Effector memory CD4-positive, alpha-beta T cell (primary cell): ENCODE measurements around the gene ATXN7L1.

Source experiments
- DNase-seq, 3 donors: peaks; one replicate each; pipeline ENCODE4 v3.0.0-alpha.2; 2020
- H3K27ac ChIP-seq: 2 replicates; pipeline ENCODE4 v1.7.0; 2013; ENCODE audit warnings: mild to moderate bottlenecking, low read length, moderate library complexity; ENCODE audit not compliant: insufficient read depth, poor library complexity, severe bottlenecking
- H3K27me3 ChIP-seq: replicated peaks from 2 replicates; pipeline ENCODE4 v1.7.0; 2013; ENCODE audit warnings: mild to moderate bottlenecking, low read length; ENCODE audit not compliant: insufficient read depth, control insufficient read depth, poor library complexity, severe bottlenecking
- H3K36me3 ChIP-seq: 2 replicates; pipeline ENCODE4 v1.7.0; 2013; ENCODE audit warnings: mild to moderate bottlenecking, low read length, moderate library complexity; ENCODE audit not compliant: control insufficient read depth, insufficient read depth
- H3K4me1 ChIP-seq: 2 replicates; pipeline ENCODE4 v1.7.0; 2013; ENCODE audit warnings: low read length, mild to moderate bottlenecking; ENCODE audit not compliant: control insufficient read depth, insufficient read depth, poor library complexity, severe bottlenecking
- H3K4me3 ChIP-seq: 2 replicates; pipeline ENCODE4 v1.7.0; 2013; ENCODE audit warnings: low read length, low read depth, mild to moderate bottlenecking; ENCODE audit not compliant: insufficient read depth, poor library complexity, severe bottlenecking
- H3K9me3 ChIP-seq: 2 replicates; pipeline ENCODE4 v1.7.0; 2013; ENCODE audit warnings: mild to moderate bottlenecking, low read length, moderate library complexity; ENCODE audit not compliant: control insufficient read depth
- total RNA-seq, 3 donors: gene quantifications; one replicate each; lab custom pipeline; 2026; lab: John Stamatoyannopoulos, UW

The ATXN7L1 gene, protein sequence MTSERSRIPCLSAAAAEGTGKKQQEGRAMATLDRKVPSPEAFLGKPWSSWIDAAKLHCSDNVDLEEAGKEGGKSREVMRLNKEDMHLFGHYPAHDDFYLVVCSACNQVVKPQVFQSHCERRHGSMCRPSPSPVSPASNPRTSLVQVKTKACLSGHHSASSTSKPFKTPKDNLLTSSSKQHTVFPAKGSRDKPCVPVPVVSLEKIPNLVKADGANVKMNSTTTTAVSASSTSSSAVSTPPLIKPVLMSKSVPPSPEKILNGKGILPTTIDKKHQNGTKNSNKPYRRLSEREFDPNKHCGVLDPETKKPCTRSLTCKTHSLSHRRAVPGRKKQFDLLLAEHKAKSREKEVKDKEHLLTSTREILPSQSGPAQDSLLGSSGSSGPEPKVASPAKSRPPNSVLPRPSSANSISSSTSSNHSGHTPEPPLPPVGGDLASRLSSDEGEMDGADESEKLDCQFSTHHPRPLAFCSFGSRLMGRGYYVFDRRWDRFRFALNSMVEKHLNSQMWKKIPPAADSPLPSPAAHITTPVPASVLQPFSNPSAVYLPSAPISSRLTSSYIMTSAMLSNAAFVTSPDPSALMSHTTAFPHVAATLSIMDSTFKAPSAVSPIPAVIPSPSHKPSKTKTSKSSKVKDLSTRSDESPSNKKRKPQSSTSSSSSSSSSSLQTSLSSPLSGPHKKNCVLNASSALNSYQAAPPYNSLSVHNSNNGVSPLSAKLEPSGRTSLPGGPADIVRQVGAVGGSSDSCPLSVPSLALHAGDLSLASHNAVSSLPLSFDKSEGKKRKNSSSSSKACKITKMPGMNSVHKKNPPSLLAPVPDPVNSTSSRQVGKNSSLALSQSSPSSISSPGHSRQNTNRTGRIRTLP
- total RNA-seq: 34.6 to 48.6 (median 37.0) reads per million in 3 donors

DNA sequence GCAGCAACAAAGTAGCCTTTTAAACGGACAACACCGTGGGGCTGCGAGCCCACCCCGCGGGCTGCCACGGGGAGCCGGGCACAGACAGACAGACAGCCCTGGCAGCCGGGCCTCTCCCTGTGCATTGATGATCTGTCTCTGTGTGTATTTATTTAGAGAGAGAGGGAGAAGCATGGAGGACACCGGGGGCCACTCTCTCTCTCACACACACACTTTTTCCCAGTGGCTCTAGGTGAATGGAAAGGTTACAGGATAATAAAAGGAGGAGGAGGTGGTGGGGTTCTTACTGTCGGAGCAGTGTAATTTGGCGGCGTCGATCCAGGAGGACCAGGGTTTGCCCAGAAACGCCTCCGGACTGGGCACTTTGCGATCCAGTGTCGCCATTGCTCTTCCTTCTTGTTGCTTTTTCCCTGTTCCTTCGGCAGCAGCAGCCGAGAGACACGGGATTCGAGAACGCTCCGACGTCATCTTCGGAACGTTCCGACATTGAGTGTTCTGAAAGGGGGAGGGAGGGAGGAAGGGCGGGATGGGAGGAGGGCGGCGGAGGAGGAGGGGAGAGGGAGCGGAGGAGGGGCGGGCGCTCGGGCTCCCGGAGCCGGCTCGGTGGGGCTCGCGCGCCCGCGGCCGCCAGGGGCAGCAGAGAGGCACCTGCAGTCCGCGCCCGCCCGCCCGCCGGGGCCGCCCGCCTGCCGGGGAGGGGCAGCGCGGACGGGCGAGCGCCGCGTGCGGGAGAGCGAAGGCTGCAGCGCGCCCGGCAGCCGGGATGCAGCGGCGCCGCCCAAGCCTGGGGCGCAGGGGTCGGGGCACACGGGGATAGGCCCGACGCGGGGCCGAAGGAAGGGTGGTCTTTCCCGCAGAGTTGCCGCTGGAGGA, at the start of gene ATXN7L1:
TSS of gene ATXN7L1 (minus strand) at position 509 of the 873 bp plus-strand sequence. CDS start at position 468, 41 bp downstream.
- H3K9me3 ChIP-seq: no peaks in the 10 kb centered on the region
- peak within 1 kb of the TSS; percentile 77 for H3K4me3 ChIP-seq
- H3K27ac ChIP-seq: peak within 1 kb of the TSS; percentile 78
- no peaks in the 10 kb centered on the region for H3K27me3 ChIP-seq
- no peaks in the 10 kb centered on the region for H3K36me3 ChIP-seq
- peaks cover 9% of the 10 kb centered on the region for H3K4me1 ChIP-seq
- DNase-seq: peak; percentile 82 to 88 (median 82)

DNA sequence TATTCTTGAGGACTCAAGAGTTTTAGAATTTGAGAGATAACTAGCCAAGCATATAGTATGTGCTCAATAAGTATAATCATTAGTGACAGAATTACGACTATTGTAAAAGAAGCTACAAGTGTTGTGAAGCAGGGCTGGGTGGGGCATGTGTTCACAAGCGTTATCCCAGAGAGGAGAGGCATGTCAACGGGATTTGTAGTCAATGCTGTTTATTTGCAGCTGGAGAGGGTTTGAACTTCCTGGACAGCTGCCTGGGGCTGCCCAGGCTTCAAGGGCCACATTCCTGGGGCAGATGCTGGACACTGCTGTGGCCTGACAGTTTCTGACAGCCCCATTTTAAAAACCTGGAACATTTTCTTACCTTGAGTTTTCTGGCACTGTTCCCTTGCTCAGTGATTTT, 49.7 kb upstream of the ATXN7L1 start:
- Histone ChIP-seq H3K27ac (no peak overlapping the region), H3K4me1 (peaks cover 7% of the 10 kb centered on the region), H3K4me3 (no peak overlapping the region), H3K9me3 (no peaks in the 10 kb centered on the region), H3K36me3 (no peaks in the 10 kb centered on the region), H3K27me3 (no peaks in the 10 kb centered on the region)
- DNase-seq: no peak

DNA sequence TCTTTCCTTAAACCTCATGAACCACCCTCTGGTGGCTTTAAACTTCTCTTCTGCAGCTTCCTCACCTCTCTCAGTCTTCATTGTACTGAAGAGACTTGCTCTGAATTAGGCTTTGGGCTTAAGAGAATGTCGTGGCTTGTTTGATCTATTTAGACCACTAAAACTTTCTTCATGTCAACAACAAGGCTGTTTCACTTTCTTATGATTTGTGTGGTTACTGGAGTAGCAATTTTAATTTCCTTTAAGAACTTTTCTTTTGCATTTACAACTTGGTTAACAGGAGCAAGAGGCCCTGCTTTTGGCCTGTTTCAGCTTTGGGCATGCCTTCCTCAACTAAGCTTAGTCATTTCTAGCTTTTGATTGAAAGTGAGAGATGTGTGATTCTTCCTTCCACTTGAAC, 48.5 kb upstream of the ATXN7L1 start:
- Histone ChIP-seq H3K27ac (peak overlapping the region; percentile 28), H3K4me1 (peaks cover 7% of the 10 kb centered on the region), H3K27me3 (no peaks in the 10 kb centered on the region), H3K36me3 (no peaks in the 10 kb centered on the region), H3K4me3 (no peak overlapping the region), H3K9me3 (no peaks in the 10 kb centered on the region)
- no peak for DNase-seq

DNA sequence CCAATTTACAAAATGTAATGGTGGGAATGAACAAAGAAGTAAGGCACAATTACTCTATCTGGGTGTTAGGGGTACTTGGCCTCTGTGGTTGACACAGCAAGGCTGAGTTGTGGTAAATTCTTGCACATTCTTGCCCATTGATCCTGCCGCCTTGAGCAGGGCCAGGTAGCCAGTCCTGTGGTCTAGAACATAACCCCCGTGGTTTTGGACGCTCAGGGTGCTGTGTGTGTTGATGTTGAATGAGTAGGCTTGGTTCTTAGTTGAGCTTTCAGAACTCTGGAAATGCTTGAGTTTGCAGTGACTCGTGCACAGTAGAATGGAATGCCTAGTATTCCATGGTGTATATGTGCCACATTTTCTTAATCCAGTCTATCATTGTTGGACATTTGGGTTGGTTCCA, 44.4 kb upstream of the ATXN7L1 start:
- no peak for DNase-seq

DNA sequence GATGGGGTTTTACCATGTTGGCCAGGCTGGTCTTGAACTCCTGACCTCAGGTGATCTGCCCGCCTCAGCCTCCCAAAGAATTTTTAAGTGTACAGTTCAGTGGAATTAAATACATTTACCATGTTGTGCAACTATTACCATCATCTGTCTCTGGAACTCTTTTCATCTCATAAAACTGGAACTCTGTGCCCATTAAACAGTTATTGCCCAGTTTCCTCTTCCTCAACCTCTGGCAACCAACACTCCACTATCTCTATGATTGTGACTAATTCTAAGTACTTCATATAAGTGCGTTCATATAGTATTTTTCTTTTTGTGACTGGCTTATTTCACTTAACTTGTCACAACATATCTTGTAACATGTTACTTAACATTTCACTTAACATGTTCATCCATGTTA, 41.3 kb upstream of the ATXN7L1 start:
- H3K27me3 ChIP-seq: no peaks in the 10 kb centered on the region
- H3K9me3 ChIP-seq: no peaks in the 10 kb centered on the region
- no peak overlapping the region for H3K27ac ChIP-seq
- DNase-seq: no peak
- H3K4me1 ChIP-seq: no peaks in the 10 kb centered on the region
- no peaks in the 10 kb centered on the region for H3K36me3 ChIP-seq
- no peak overlapping the region for H3K4me3 ChIP-seq

More for the DNA sequence above, 44.4 kb upstream of the ATXN7L1 start:
- no peaks in the 10 kb centered on the region for H3K9me3 ChIP-seq
- H3K36me3 ChIP-seq: no peaks in the 10 kb centered on the region
- H3K27me3 ChIP-seq: no peaks in the 10 kb centered on the region
- H3K4me1 ChIP-seq: peaks cover 7% of the 10 kb centered on the region
- H3K4me3 ChIP-seq: no peak overlapping the region
- H3K27ac ChIP-seq: no peak overlapping the region

DNA sequence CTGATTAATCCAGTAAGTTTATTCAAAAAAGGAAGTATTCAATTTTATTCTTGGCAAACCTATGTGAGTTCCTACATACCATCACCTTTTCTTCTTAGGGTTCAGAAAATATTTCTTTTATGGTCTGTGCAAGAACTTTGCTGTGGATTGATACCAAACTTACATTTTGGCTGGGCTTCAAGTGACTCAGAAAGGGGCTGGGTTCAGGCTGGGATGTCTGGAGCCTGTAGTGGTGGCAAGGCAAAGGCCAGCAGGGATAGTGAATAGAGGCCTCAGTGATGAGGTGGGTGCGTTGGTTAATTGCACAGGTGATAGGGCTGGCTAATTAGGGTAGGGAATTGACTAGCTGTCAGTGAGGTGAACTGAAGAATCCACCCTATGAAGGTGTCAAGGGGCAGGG, 40.2 kb upstream of the ATXN7L1 start:
- Histone ChIP-seq H3K27me3 (no peaks in the 10 kb centered on the region), H3K4me1 (no peaks in the 10 kb centered on the region), H3K9me3 (no peaks in the 10 kb centered on the region), H3K27ac (no peak overlapping the region), H3K36me3 (no peaks in the 10 kb centered on the region), H3K4me3 (no peak overlapping the region)
- no peak for DNase-seq

DNA sequence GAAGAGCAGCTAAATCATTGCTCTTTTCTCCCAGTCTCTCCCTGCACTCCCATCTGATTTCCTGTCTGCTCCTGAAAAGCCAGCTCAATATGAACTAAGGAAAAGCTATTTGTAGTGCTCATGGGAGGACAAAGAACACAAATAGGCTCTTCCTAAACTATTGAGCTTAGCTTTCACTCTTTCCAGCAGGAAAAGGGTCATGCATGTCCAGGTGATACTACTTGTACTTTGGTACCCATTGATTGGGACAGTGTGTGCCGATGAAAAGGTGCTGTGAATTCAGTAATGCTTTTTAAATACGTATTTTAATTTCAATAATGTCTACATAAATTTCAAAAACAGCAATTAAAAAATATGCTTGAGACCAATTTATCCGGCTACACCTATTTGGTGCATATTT, 37.5 kb upstream of the ATXN7L1 start:
- H3K27ac ChIP-seq: no peak overlapping the region
- no peaks in the 10 kb centered on the region for H3K27me3 ChIP-seq
- no peak for DNase-seq
- H3K36me3 ChIP-seq: no peaks in the 10 kb centered on the region
- no peaks in the 10 kb centered on the region for H3K4me1 ChIP-seq
- no peaks in the 10 kb centered on the region for H3K9me3 ChIP-seq
- H3K4me3 ChIP-seq: no peak overlapping the region

DNA sequence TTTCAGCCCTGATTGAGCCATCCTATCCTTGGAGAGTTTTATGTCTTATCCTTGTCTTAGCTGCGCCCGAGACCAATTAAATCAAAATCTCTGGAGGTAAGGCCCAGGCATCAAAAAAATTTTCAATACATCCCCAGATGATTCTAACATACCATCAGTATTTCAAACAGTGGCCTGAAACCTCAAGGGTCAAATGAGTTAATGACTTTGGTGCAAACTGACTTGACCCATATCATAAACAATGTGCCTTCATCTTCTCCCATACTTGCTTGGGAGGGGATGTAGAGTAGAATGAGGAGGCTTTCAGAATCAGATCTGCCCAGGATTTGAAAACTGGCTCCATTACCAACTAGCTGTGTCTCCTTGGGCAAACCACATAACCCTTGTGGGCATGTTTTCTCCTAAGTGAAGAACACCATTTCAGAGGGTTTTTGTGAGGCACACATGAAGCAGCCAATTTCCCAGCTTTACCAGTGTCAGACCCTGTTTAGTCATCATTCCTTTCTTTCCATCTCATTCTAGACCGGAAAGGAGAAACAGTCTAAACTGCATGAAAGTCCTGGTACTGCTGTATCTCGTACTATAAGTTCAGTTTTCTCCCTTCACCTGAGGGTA, 35.7 kb upstream of the ATXN7L1 start:
- H3K36me3 ChIP-seq: no peaks in the 10 kb centered on the region
- no peaks in the 10 kb centered on the region for H3K27me3 ChIP-seq
- H3K27ac ChIP-seq: no peak overlapping the region
- H3K9me3 ChIP-seq: no peaks in the 10 kb centered on the region
- no peaks in the 10 kb centered on the region for H3K4me1 ChIP-seq
- H3K4me3 ChIP-seq: no peak overlapping the region
- DNase-seq: no peak

DNA sequence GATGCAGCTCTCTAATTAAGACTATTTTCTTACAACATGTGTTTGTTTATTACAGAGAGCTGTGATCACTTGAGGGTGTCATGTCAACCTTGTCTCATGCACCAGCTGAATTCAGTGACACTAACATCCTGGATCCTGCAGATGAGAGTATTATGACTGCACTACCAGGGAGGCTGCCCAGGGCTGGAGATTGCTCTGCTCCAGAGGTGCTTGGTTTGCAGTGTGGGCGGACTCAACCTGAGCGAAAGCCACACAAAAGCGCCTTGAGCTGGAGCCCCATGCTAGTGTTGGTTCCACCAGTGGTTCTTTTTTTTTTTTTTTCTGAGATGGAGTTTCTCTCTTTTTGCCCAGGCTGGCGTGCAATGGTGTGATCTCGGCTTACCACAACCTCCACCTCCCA, 33.8 kb upstream of the ATXN7L1 start:
- no peaks in the 10 kb centered on the region for H3K36me3 ChIP-seq
- no peak overlapping the region for H3K4me3 ChIP-seq
- H3K27ac ChIP-seq: no peak overlapping the region
- H3K4me1 ChIP-seq: no peaks in the 10 kb centered on the region
- no peak for DNase-seq
- H3K9me3 ChIP-seq: no peaks in the 10 kb centered on the region
- H3K27me3 ChIP-seq: no peaks in the 10 kb centered on the region
